ENCODE results near the gene TRAPPC2L. TPM values are rescaled to one million over a fixed set of nuclear protein-coding genes. Genes with fewer than 3 reads are reported as not detected.

Gene TRAPPC2L, protein sequence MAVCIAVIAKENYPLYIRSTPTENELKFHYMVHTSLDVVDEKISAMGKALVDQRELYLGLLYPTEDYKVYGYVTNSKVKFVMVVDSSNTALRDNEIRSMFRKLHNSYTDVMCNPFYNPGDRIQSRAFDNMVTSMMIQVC
- 22.5 and 38.7 TPM in 2 replicates for total RNA-seq

- DNase-seq (ENCODE audit: low read depth): peak; percentile 71
Measured at GRCh38 chr16:88856828-88857727, at the start of gene TRAPPC2L, which contains the start of gene GALNS. Gene TRAPPC2L, plus strand, starts transcription at chr16:88857127. Its CDS starts 24 bp downstream, at chr16:88857151. Gene GALNS, minus strand, starts transcription at chr16:88856947. Its CDS starts 70 bp downstream, at chr16:88856877.

- no peak for DNase-seq (ENCODE audit: low read depth)
Measured at GRCh38 chr16:88807142-88807625, 49.7 kb upstream of the TRAPPC2L start.

DNA sequence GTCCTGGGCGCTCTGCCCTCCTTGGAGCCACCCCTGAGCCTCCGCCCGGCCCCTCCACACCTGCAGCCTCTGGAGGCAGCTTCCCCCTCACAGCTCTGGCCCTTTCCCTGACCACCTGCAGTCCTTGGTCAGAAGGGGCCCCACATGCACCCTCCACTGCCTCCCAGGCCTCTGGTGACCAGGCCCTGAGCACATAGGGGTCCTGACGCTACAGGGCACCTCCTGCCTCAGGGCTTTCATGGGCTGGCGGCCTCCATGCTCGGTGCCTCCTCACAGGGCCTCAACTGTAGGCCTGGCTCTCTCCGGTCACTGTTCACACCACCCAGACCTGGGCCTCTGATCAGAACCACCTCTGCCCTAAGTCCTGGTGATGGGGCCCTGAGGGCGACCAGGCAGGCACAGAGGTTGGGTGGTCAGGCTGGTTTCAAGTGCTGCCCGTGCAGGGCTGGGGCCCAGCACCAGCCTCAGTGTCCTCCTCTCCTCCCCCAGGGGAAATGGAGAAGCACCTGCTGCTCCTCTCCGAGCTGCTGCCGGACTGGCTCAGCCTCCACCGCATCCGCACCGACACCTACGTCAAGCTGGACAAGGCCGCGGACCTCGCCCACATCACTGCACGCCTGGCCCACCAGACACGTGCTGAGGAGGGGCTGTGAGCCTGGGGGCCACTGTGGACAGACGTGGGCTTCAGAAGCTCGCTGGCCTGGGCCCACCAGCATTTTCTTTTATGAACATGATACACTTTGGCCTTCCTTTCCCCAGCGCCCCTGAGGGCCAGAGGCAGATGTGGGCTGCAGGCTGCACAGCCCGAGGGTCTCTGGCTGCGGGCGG, 49.1 kb upstream of the TRAPPC2L start:
- no peak for DNase-seq (ENCODE audit: low read depth)

DNA sequence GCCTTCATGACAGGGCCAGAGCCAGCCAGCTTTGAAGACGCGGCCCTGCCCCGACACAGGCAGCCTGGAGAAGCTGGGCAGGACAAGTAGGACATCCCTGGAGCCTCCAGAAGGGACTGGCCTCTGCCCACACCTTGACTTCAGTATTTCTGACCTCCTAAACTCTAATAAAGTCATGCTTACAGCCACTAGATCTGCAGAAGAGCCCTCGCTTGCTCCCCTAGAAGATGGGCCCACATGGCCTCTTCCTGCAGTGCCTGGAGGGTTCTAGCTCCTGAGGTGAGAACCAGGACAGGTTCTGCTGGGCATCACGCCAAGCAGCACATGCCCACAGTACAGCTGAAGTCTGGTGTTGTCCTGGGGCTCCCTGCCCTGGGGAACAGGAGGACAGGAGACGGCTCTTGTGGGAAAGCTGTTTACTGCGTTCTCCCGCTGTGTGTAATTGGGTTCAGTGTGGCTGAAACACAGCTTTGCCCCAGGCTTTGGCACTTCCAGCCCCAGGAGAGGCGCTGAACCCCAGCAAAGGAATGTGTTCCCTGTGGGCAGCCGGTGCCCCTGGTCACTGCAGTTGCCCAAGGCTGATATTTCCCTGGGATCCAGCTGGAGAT, 47.8 kb upstream of the TRAPPC2L start:
- DNase-seq (ENCODE audit: low read depth): no peak

DNA sequence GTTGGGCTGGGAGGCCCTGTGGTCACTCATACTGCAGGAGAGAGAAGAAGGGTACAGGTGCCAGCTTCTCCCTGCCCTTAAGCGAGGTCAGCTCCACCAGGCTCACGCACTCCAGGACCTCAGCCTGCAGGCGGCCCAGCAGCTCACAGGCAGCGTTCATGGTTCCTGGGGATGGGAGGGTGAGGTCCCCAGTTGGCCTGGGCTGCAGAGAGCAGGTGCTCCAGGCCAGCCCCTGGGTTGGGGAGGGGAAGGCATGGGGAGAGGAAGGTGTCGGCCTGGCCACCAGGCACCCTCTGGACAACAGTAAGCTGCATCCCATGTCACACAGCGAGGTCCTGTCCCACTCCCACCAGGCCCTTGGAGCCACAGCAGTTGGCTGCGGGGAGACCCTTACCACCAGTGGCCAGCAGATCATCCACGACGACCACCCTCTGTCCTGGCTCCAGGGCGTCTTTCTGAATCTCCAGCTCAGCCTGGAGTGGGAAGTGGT, 47.2 kb upstream of the TRAPPC2L start:
- DNase-seq (ENCODE audit: low read depth): no peak

DNA sequence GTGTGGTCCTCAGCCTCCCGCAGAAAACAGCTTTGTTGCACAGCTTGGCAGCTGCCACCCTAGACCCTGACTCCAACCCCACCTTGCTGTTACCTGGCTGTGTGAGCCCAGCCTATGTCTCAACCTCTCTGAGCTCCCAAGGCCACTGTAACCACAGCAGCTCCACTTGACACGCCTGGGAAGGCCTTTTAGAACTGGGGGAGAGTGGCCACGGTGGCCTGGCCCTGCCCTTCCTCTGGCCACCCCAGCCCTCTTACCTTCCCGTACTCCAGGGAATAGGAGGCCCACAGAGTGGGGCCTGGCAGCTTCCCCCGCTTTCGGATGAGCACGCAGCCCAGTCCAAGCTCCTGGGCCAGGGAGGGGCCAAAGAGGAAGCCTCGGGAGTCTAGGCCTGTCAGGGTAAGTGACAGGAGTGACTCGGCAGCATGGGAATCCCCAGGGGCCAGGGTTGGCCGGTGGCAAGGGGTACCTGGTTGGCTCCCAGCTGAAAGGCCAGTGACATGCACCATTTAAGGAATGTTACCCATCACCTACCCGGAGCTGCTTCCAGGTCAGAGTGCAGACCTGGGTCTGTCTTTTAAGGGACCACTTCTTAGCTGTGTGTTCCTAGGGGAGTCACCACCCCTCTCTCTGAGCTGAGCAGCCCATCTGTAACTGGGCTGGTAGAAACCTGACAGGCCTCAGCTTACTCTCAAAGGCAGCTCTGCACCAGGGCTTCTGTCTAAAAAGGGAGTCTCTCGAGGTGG, 46.6 kb upstream of the TRAPPC2L start:
- no peak for DNase-seq (ENCODE audit: low read depth)

DNA sequence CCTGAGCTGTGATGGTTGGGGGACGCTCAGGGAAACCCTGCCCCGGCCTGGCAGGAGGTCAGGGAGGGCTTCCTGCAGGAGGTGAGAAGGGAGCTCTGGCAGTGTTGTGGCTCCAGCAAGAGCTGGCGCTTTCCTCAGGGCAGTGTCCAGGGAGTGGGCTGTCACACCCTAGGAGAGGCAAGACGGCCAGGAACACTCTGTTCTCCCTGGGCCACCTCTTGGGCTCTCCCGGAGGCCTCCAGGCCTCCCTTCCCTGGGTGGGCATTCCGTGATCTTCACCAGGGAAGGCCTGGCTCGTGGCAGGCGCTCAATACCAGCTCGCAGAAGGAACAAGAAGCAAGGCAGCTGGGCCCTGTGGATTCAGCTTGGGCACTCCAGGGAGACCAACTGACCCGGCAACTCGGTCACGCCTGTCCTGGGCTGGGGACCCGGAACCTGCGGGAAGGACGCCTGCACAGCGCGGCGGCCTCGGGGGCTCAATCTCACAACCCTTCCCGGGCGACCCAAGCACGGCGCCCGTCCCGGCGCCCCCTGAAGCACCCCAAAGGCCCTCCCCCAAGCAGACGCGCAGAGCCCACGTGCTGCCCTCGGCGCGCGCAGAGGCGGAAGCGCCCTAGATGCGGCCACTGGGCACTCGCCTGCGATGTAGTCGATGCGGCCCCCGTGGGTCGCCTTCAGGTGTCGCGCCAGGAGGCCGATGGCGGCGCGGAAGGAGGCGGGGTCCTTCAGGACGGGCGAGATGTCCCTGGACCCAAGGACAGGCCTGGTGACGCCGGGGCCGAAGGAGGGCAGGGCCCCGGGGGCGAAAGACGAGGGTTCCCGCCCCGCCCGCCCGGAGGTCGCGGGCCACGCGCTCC, 45.8 kb upstream of the TRAPPC2L start:
- peak; percentile 47 for DNase-seq (ENCODE audit: low read depth)

GRCh38 chr16:88811769-88812512, 45.0 kb upstream of the TRAPPC2L start, which contains the start of gene APRT:
Gene APRT, minus strand, starts transcription at chr16:88811928. Its CDS starts 29 bp downstream, at chr16:88811899.
- DNase-seq (ENCODE audit: low read depth): peak; percentile 82

DNA sequence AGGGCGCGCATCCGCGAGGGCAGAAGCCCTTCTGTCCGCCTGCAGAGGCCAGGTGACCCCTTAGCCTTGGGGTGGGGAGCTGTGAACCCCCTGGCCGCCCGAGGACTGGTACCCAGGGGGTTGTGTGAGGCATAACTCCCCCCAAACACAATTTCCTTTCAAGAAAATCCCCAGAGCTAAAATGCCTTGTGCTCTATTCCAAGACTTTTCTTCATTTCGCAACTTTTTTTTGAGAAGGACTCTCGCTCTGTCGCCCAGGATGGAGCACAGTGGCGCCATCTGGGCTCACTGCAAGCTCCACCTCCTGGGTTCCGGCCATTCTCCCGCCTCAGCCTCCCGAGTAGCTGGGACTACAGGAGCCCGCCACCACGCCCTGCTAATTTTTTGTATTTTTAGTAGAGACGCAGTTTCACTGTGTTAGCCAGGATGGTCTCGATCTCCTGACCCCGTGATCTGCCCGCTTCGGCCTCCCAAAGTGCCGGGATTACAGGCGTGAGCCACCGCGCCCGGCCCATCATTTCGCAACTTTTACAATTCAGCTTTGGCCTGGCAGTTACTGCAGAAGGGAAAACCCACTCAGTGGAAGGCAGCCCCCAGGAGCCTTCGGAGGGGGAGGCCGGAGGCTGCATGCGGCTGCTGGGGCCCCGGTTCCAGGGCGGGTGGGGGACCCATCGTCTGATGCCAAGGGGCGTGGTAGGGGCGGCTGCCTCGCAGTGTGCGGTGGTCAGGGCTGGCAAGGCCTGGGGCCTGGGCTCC, 44.2 kb upstream of the TRAPPC2L start:
- DNase-seq (ENCODE audit: low read depth): peak; percentile 30

GRCh38 chr16:88813269-88814143, 43.4 kb upstream of the TRAPPC2L start:
- no peak for DNase-seq (ENCODE audit: low read depth)

- DNase-seq (ENCODE audit: low read depth): no peak
Measured at GRCh38 chr16:88814144-88814502, 42.8 kb upstream of the TRAPPC2L start.

DNA sequence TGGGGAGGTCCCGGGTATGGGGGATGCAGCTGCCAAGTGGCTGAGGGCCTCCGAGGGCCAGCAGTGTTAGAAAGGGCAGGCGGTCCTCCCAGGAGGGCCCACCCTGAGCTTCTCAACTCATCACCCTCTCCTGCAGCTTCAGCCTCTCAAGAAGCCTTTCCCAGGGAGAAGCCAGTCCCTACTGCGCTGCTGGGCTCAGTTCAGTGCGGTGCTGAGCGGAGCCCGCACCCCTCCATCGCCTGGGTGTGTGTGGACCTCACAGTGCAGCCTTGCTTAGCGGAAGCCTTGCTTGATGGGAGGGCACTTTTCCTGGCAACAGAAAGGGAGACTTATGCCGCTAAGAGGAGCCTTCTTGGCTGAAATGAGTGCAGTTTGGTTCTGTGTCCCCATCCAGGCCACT, 41.7 kb upstream of the TRAPPC2L start:
- no peak for DNase-seq (ENCODE audit: low read depth)

GRCh38 chr16:88815901-88816589, 40.9 kb upstream of the TRAPPC2L start:
- DNase-seq (ENCODE audit: low read depth): no peak

GRCh38 chr16:88816736-88817535, 40.0 kb upstream of the TRAPPC2L start:
- no peak for DNase-seq (ENCODE audit: low read depth)

DNA sequence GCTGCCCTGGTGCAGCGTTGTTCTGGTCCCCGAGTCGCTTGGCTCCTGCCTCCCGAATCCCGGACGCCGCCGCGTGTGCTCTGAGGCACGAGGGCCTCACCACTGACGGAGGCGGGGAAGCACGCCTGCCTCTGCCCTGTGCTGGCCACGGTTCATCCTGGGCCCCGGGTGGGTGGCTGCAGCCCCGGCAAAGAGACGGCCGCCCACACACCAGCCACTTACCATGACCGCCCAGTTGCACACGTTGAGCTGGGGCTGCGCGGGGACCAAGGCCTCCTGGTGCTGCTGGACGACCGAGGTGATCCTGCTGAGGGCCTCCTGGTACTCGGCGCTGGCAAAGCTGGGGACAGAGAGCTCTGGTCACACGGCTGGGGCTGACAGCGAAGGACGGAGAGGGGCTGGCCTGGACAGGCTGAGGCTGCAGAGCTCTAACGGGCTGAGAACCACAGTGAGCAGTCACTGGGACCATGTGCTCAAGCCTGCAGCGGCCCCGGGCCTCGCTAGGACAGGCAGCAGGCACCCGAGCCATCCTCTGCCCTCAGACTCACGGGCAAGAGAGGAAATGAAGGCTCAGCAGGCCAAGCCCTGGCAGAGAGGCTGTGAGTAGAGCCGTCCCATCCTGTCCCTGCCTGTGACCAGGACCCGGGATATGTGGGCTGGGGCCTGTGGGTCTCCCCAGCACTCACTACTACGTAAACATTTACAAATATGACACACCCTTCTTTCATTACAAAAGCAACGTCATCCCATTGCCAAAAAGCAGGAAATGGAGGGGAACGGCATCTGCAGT, 38.9 kb upstream of the TRAPPC2L start:
- DNase-seq (ENCODE audit: low read depth): no peak
